Duodenal mucosa (tissue), 2 donors: Measurements from ENCODE around the gene MVP.

Experiments used
- H3K27ac ChIP-seq: one replicate; pipeline ENCODE4 v1.7.0; 2013; ENCODE audit warnings: low read depth, low read length
- H3K27me3 ChIP-seq, 2 donors: one replicate each; pipeline ENCODE4 v1.7.0; 2013; ENCODE audit warnings: low read length in 2 of 2, control low read depth in 1 of 2; ENCODE audit not compliant: insufficient read depth in 2 of 2, control insufficient read depth in 1 of 2
- H3K36me3 ChIP-seq, 2 donors: one replicate each; pipeline ENCODE4 v1.7.0; 2013; ENCODE audit warnings: low read length in 2 of 2, control low read depth in 1 of 2; ENCODE audit not compliant: insufficient read depth in 2 of 2, control insufficient read depth in 1 of 2
- H3K4me1 ChIP-seq, 2 donors: one replicate each; pipeline ENCODE4 v1.7.0; 2013; ENCODE audit warnings: low read length in 2 of 2, control low read depth in 1 of 2; ENCODE audit not compliant: insufficient read depth in 2 of 2, control insufficient read depth in 1 of 2
- H3K4me3 ChIP-seq, 2 donors: one replicate each; pipeline ENCODE4 v1.7.0; 2013; ENCODE audit warnings: low read length in 2 of 2, low read depth in 1 of 2
- H3K9ac ChIP-seq, 2 donors: one replicate each; pipeline ENCODE4 v1.7.0; 2013; ENCODE audit warnings: low read length in 2 of 2, low read depth in 1 of 2
- H3K9me3 ChIP-seq, 2 donors: one replicate each; pipeline ENCODE4 v1.7.0; 2013; ENCODE audit warnings: low read length in 2 of 2, control low read depth in 1 of 2; ENCODE audit not compliant: control insufficient read depth in 1 of 2

The MVP gene

GRCh38 chr16:29804455-29805231 is 15.6 kb upstream of the MVP start:
- peaks cover 19 to 41% of the 10 kb centered on the region in 2 donors for H3K36me3 ChIP-seq
- H3K4me3 ChIP-seq = peak overlapping the region; percentile 97 to 98

GRCh38 chr16:29805232-29806098 is 14.8 kb upstream of the MVP start:
- peaks cover 25 to 41% of the 10 kb centered on the region in 2 donors for H3K36me3 ChIP-seq
- H3K27me3 ChIP-seq = no peaks in the 10 kb centered on the region
- peak overlapping the region; percentile 91 to 99 for H3K9ac ChIP-seq
- H3K4me3 ChIP-seq = peak overlapping the region; percentile 97 to 98
- H3K4me1 ChIP-seq = peaks cover 24 to 42% of the 10 kb centered on the region in 2 donors
- H3K27ac ChIP-seq = peak overlapping the region; percentile 97
- H3K9me3 ChIP-seq = no peaks in the 10 kb centered on the region

More at GRCh38 chr16:29804455-29805231, 15.6 kb upstream of the MVP start:
- Histone ChIP-seq H3K9ac (peak overlapping the region; percentile 91 to 99), H3K27me3 (no peaks in the 10 kb centered on the region), H3K9me3 (no peaks in the 10 kb centered on the region), H3K4me1 (peaks cover 17 to 34% of the 10 kb centered on the region in 2 donors), H3K27ac (peak overlapping the region; percentile 94)

DNA sequence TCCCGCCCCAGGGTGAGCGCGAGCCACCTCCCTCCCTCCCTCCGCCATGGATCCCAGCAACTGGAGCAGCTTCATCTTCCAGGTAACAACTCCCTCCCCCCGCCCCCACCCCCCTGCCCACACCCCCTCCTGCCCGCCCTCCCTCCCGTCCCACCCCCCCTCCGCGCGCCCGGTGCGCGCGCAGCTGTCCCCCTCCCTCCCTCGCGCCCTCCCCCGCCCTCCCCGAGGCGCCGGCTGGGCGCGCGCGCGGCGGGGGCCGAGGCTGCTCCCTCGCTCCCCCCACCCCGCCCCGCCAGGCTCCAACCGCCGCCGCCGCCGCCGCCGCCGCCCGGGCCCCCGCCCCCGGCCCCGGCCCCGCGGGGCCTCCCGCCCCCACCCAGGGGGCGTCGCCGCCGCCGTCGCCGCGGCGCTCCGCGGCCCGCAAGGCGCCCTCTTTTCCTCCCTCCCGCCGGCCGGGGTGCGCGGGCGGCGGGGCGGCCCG is 14.1 kb upstream of the MVP start, which contains the start of gene MAZ:
Gene MAZ, plus strand, starts transcription at position 431 of the 481 bp plus-strand sequence. CDS start 173 bp downstream, outside the sequence.
- Histone ChIP-seq H3K4me3 (peak within 1 kb of the TSS; percentile 97 to 98), H3K4me1 (peaks cover 29 to 49% of the 10 kb centered on the region in 2 donors), H3K9me3 (no peaks in the 10 kb centered on the region), H3K9ac (peak within 1 kb of the TSS; percentile 88 to 91), H3K27me3 (no peaks in the 10 kb centered on the region), H3K36me3 (peaks cover 22 to 37% of the 10 kb centered on the region in 2 donors), H3K27ac (peak within 1 kb of the TSS; percentile 97)

- H3K4me1 ChIP-seq = peaks cover 29 to 55% of the 10 kb centered on the region in 2 donors
- peak overlapping the region; percentile 87 for H3K27ac ChIP-seq
Measured at GRCh38 chr16:29806641-29807425, 13.4 kb upstream of the MVP start.

GRCh38 chr16:29807426-29808218 is 12.6 kb upstream of the MVP start:
- Histone ChIP-seq H3K36me3 (peaks cover 16 to 23% of the 10 kb centered on the region in 2 donors), H3K9me3 (no peaks in the 10 kb centered on the region), H3K4me1 (peaks cover 33 to 62% of the 10 kb centered on the region in 2 donors), H3K27me3 (peaks cover 3 to 5% of the 10 kb centered on the region in 2 donors), H3K27ac (peak overlapping the region; percentile 85), H3K9ac (peak overlapping the region; percentile 65 to 88), H3K4me3 (peak overlapping the region; percentile 72 to 81)

More at GRCh38 chr16:29806641-29807425, 13.4 kb upstream of the MVP start:
- Histone ChIP-seq H3K9ac (peak overlapping the region; percentile 65 to 88), H3K27me3 (no peaks in the 10 kb centered on the region), H3K4me3 (peak overlapping the region; percentile 72 to 81), H3K36me3 (peaks cover 16 to 30% of the 10 kb centered on the region in 2 donors), H3K9me3 (no peaks in the 10 kb centered on the region)

GRCh38 chr16:29808219-29808900 is 11.9 kb upstream of the MVP start:
- H3K9me3 ChIP-seq = no peaks in the 10 kb centered on the region
- H3K9ac ChIP-seq = peak overlapping the region; percentile 65 to 88
- H3K36me3 ChIP-seq = peaks cover 16 to 17% of the 10 kb centered on the region in 2 donors

DNA sequence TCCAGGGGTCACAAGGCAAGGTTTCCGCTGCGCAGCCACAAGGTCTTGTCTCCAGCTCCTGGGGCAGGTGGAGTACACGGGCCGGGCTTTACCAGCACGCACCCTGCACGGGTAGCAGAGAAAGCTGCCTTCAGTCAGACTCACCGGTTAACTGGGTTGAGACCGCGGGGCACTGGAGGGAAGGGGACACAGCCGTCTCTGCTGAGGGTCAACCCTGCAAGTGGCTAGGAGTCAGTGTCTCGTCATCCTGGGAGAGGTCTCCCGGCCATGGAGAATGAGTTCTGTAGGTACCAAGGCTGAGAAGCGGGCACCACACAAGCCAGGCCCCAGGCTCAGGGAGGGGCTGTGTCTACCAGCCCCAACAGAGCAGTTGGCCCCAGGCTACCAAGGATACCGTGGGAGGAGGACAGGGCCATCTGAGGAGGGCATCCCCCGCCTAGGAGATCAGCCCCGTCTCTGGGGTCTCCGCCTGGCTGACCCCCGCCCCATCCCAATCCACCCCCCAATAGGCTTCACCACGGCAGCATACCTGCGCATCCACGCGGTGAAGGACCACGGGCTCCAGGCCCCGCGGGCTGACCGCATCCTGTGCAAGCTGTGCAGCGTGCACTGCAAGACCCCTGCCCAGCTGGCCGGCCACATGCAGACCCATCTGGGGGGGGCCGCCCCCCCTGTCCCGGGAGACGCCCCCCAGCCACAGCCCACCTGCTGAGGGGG is 11.1 kb upstream of the MVP start:
- Histone ChIP-seq H3K36me3 (peaks cover 16 to 17% of the 10 kb centered on the region in 2 donors), H3K9me3 (no peaks in the 10 kb centered on the region), H3K4me1 (peaks cover 35 to 58% of the 10 kb centered on the region in 2 donors), H3K4me3 (peak overlapping the region in 1 of 2 donors; percentile 81), H3K27ac (no peak overlapping the region), H3K27me3 (peaks cover 5 to 14% of the 10 kb centered on the region in 2 donors), H3K9ac (peak overlapping the region; percentile 44 to 65)

More at GRCh38 chr16:29808219-29808900, 11.9 kb upstream of the MVP start:
- H3K4me3 ChIP-seq = peak overlapping the region; percentile 72 to 81
- H3K27ac ChIP-seq = peak overlapping the region; percentile 85
- H3K27me3 ChIP-seq = peaks cover 5 to 10% of the 10 kb centered on the region in 2 donors
- H3K4me1 ChIP-seq = peaks cover 35 to 63% of the 10 kb centered on the region in 2 donors
